ENCODE results near the gene PUS10.

PUS10 gene

GRCh38 chr2:60964651-60965498, 53.2 kb downstream of the PUS10 start:
- Mint-ChIP-seq H3K36me3 (peaks cover 5% of the 10 kb centered on the region), H3K9me3 (no peaks in the 10 kb centered on the region), H3K4me1 (peaks cover 53% of the 10 kb centered on the region), H3K27me3 (no peaks in the 10 kb centered on the region), H3K4me3 (peak overlapping the region; percentile 54), H3K27ac (peak overlapping the region; percentile 35)

- Mint-ChIP-seq H3K9me3 (no peaks in the 10 kb centered on the region), H3K27ac (no peak overlapping the region), H3K4me1 (peaks cover 47% of the 10 kb centered on the region), H3K27me3 (no peaks in the 10 kb centered on the region), H3K36me3 (peaks cover 6% of the 10 kb centered on the region), H3K4me3 (no peak overlapping the region)
Observed at GRCh38 chr2:60963190-60963589, 54.9 kb downstream of the PUS10 start.

DNA sequence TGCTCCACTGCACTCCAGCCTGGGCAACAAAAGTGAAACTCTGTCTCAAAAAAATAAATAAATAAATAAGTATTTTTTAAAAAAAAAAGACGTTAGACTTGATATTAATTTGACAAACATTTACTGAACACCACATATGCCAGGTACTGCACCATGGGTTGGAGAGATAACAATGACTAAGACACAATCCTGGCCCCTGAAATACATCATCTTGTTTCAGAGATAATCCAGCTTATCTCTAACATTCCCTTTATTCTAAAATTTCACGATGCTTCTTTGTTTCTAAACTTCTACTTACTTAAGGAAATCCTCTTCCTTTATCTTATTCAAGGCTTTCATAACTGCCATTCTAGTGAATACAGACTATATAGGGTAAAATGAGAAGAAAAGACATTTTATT, 55.5 kb downstream of the PUS10 start:
- Mint-ChIP-seq H3K4me3 (no peak overlapping the region), H3K4me1 (peaks cover 44% of the 10 kb centered on the region), H3K9me3 (no peaks in the 10 kb centered on the region), H3K36me3 (peaks cover 6% of the 10 kb centered on the region), H3K27me3 (no peaks in the 10 kb centered on the region), H3K27ac (no peak overlapping the region)

DNA sequence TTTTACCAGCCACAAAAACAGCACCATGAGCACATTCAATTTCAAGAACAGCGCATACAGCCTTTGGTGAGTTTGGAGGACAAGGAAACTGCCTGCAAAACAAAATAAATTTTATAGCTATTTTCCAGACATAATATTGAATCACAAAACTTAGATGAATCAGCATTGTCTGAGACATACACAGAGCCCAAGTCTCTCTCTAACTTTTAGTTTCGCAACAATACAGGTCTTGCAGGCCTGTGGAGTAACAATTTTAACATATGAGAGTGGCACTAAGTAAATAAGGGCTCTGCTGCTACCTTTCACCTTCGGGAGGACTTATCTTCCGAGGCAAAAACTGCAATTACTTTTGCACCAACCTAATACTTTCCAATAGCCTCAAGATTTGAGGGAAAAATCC, 56.6 kb downstream of the PUS10 start:
- Mint-ChIP-seq H3K4me1 (peaks cover 33% of the 10 kb centered on the region), H3K27me3 (no peaks in the 10 kb centered on the region), H3K9me3 (no peaks in the 10 kb centered on the region), H3K4me3 (no peak overlapping the region), H3K36me3 (peaks cover 6% of the 10 kb centered on the region), H3K27ac (no peak overlapping the region)

DNA sequence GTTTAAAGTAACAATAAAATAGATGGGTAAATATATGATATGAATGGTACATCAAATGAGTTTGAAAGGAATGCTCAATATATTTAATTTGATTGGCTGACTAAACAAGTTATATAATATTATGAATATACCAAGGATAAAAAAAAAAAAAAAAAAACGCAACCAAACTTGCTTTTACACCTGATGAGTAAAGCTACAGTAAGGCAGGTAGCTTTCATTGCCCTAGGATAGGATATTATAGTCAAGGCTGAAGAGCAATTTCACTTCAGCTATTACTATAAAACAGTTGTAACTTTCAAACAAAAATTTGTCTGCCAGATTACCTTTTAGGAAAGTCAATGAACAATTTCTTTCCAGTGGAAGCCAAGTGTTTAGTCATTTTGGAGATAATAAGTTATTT, 57.3 kb downstream of the PUS10 start:
- Mint-ChIP-seq H3K9me3 (no peaks in the 10 kb centered on the region), H3K36me3 (peaks cover 8% of the 10 kb centered on the region)

DNA sequence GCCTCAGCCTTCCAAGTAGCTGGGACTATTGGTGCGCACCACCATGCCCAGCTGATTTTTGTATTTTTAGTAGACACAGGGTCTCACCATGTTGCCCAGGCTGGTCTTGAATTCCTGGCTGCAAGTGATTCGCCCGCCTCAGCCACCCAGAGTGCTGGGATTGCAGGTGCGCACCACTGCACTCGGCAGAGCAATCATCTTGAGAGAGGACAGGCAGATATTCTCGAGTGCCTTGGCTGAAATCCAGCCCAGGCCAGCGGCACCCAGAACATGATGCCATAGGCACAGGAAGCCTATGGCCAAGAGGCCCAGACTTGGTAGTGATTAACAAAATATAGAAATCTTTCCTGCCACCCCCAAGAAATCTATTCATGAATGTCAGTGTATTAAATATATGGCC, 58.6 kb downstream of the PUS10 start:
- no peak overlapping the region for H3K27ac Mint-ChIP-seq
- peaks cover 6% of the 10 kb centered on the region for H3K36me3 Mint-ChIP-seq
- H3K9me3 Mint-ChIP-seq, result no peaks in the 10 kb centered on the region
- no peaks in the 10 kb centered on the region for H3K27me3 Mint-ChIP-seq
- H3K4me1 Mint-ChIP-seq, result peaks cover 15% of the 10 kb centered on the region
- H3K4me3 Mint-ChIP-seq, result no peak overlapping the region

More for the DNA sequence above, 57.3 kb downstream of the PUS10 start:
- Mint-ChIP-seq H3K4me1 (peaks cover 27% of the 10 kb centered on the region), H3K4me3 (no peak overlapping the region), H3K27ac (no peak overlapping the region), H3K27me3 (no peaks in the 10 kb centered on the region)

DNA sequence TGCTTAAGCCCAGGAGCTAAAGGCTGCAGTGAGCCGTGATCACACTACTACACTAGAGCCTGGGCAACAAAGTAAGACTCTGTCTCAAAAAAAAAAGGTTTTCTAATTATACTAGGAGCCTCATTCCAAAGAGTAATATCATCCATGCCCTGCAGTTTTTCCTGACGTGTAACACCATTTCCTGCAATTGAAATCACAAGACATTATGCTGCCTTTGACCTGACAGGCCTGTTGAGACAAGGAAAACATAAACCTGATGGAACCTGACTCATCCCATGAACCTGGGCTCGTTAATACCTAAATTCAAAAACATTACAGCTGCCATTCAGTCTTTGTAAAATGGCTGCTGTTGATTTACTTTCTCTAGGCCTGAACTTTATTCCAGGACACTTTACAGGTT, 59.3 kb downstream of the PUS10 start:
- Mint-ChIP-seq H3K27ac (no peak overlapping the region), H3K27me3 (no peaks in the 10 kb centered on the region), H3K36me3 (peaks cover 6% of the 10 kb centered on the region), H3K4me1 (peaks cover 8% of the 10 kb centered on the region), H3K9me3 (no peaks in the 10 kb centered on the region), H3K4me3 (no peak overlapping the region)

DNA sequence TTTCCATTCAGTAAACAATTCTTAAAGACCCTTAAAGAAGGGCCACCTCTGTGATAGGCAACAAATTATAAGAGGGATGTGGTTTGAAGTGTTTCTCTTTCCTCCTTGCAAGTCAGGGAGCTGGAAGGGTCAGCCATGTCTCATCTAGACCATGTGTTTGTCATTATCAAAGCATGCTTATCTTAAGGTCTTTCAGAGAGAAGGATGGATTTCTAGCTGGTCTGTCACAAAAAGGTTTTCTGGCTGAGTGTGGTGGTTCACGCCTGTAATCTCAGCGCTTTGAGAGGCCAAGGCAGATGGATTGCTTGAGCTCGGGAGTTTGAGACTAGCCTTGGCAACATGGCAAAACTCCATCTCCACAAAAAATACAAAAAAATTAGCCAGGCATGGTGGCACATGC, 59.7 kb downstream of the PUS10 start:
- Mint-ChIP-seq H3K36me3 (peaks cover 9% of the 10 kb centered on the region), H3K4me1 (peaks cover 7% of the 10 kb centered on the region), H3K9me3 (no peaks in the 10 kb centered on the region), H3K27me3 (no peaks in the 10 kb centered on the region), H3K4me3 (no peak overlapping the region), H3K27ac (no peak overlapping the region)

- Mint-ChIP-seq H3K27me3 (no peaks in the 10 kb centered on the region), H3K36me3 (peaks cover 14% of the 10 kb centered on the region), H3K4me3 (no peak overlapping the region), H3K27ac (no peak overlapping the region), H3K4me1 (peaks cover under 1% of the 10 kb centered on the region), H3K9me3 (no peaks in the 10 kb centered on the region)
Observed at GRCh38 chr2:60957643-60958042, 60.4 kb downstream of the PUS10 start.

GRCh38 chr2:60957224-60957623, 60.8 kb downstream of the PUS10 start:
- H3K27me3 Mint-ChIP-seq, result no peaks in the 10 kb centered on the region
- no peaks in the 10 kb centered on the region for H3K9me3 Mint-ChIP-seq
- no peak overlapping the region for H3K4me3 Mint-ChIP-seq
- no peak overlapping the region for H3K27ac Mint-ChIP-seq
- H3K4me1 Mint-ChIP-seq, result no peaks in the 10 kb centered on the region
- H3K36me3 Mint-ChIP-seq, result peaks cover 14% of the 10 kb centered on the region

GRCh38 chr2:60954139-60954538, 63.9 kb downstream of the PUS10 start:
- Mint-ChIP-seq H3K9me3 (no peaks in the 10 kb centered on the region), H3K27ac (no peak overlapping the region), H3K4me1 (peaks cover 4% of the 10 kb centered on the region), H3K27me3 (no peaks in the 10 kb centered on the region), H3K36me3 (peaks cover 14% of the 10 kb centered on the region), H3K4me3 (no peak overlapping the region)

DNA sequence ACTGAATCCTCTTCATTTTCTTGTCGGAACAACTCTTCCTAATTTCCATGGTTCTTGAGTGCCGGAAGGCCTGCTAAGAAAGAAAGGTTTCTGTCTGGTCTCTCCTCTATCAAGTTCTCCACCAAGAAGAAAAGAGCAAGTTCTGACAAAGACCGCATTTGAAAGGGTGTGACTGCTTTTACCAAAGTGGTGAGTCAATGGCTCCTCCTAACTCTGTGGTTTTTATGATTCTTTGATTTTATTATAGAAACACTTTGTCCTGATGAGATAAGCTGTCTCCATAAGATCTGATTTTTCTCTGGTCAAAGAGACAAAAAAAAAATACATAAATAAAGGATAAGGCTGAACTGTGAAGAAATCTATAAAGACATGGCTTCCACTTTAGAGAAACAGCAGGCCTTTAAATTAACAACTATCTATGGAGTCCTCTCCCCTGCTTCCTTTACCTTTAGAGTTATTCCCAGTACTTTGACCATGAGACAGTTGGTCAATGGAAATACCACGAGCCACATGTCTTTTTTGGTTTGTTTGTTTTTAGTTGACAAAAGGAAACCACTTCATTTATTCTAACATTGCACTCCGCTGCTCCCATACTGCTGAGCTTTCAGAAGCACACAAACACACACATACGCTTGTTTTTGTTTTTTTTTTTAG, 69.0 kb downstream of the PUS10 start:
- Mint-ChIP-seq H3K4me3 (no peak overlapping the region), H3K27ac (no peak overlapping the region)

GRCh38 chr2:60948161-60948560, 69.9 kb downstream of the PUS10 start:
- Mint-ChIP-seq H3K4me1 (peaks cover 13% of the 10 kb centered on the region), H3K36me3 (peaks cover 18% of the 10 kb centered on the region), H3K27me3 (no peaks in the 10 kb centered on the region), H3K4me3 (no peak overlapping the region), H3K27ac (no peak overlapping the region), H3K9me3 (no peaks in the 10 kb centered on the region)

More for the DNA sequence above, 69.0 kb downstream of the PUS10 start:
- H3K4me1 Mint-ChIP-seq, result peaks cover 13% of the 10 kb centered on the region
- no peaks in the 10 kb centered on the region for H3K9me3 Mint-ChIP-seq
- peaks cover 23% of the 10 kb centered on the region for H3K36me3 Mint-ChIP-seq
- H3K27me3 Mint-ChIP-seq, result no peaks in the 10 kb centered on the region

DNA sequence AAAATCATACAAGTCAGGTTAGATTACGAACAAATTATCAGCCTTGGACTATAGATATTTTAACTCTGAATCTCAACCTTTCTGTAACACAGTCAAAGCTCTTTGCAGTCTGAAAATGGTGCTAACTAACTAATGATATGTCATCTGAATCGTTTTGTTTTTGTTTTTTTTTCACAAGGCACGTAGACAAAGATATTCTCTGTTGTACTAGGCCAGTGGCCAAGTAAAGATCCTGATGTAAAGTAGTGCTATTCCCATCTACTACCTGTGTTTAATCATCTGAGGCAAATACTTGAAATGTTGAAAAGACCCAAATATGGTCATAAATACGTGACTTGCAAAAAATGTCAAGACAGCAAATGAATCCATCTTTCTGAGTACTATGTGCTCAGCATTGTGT, 71.0 kb downstream of the PUS10 start:
- Mint-ChIP-seq H3K4me1 (peaks cover 13% of the 10 kb centered on the region), H3K4me3 (no peak overlapping the region), H3K27ac (no peak overlapping the region), H3K36me3 (peaks cover 16% of the 10 kb centered on the region), H3K9me3 (no peaks in the 10 kb centered on the region), H3K27me3 (no peaks in the 10 kb centered on the region)

DNA sequence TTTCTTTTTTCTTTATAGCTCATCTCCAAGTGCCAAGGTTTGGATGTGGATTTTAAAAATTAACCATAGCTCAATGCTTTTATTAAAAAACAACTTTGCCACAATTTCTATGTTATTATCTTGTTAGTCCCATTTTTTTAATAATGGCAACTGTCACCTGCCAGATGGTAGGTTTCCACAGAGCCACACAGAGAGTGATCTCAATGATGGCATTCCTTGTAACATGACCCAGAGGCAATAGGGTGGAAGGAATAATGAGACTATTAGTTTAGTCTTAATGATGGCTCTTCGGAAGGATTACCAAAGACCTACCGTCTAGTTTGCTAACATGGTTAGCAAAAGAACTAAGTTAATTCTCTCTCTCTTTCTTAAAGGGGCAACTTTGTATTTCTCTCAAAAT, 72.7 kb downstream of the PUS10 start:
- Mint-ChIP-seq H3K36me3 (peaks cover 14% of the 10 kb centered on the region), H3K9me3 (no peaks in the 10 kb centered on the region), H3K27me3 (no peaks in the 10 kb centered on the region), H3K27ac (no peak overlapping the region), H3K4me3 (no peak overlapping the region), H3K4me1 (peaks cover 13% of the 10 kb centered on the region)

GRCh38 chr2:60939622-60940021, 78.4 kb downstream of the PUS10 start:
- H3K27me3 Mint-ChIP-seq, result no peaks in the 10 kb centered on the region
- no peak overlapping the region for H3K27ac Mint-ChIP-seq
- H3K36me3 Mint-ChIP-seq, result peaks cover 13% of the 10 kb centered on the region
- H3K9me3 Mint-ChIP-seq, result no peaks in the 10 kb centered on the region
- H3K4me3 Mint-ChIP-seq, result no peak overlapping the region
- peaks cover 12% of the 10 kb centered on the region for H3K4me1 Mint-ChIP-seq
